Measurements from ENCODE around the gene GOLGA8O.
"Not testable (repeated sequence)": the region's sequence is repeated elsewhere in the genome, so short reads cannot be mapped to it uniquely, and the experiment has no call there.

DNA sequence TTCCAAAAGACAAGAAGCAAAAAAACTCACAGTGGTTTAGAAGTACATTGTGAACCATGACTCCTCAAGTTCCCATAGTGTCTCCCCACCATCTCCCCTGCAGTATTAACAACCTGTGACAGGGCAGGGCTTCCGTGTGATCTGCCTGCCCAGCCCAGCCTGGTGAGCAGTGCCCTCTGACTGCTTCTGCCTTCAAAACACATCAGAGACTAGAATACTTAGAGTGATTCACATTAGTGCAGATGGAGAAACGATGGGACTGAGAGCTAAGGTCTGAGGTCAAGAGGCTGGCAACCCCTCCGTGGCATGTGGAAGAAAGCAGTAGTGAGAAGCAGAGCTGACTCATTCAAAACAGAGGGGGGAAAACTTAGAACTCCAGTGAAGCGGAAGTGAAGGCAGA is 27.8 kb downstream of the GOLGA8O start:
- TF ChIP-seq, protein P1, sequence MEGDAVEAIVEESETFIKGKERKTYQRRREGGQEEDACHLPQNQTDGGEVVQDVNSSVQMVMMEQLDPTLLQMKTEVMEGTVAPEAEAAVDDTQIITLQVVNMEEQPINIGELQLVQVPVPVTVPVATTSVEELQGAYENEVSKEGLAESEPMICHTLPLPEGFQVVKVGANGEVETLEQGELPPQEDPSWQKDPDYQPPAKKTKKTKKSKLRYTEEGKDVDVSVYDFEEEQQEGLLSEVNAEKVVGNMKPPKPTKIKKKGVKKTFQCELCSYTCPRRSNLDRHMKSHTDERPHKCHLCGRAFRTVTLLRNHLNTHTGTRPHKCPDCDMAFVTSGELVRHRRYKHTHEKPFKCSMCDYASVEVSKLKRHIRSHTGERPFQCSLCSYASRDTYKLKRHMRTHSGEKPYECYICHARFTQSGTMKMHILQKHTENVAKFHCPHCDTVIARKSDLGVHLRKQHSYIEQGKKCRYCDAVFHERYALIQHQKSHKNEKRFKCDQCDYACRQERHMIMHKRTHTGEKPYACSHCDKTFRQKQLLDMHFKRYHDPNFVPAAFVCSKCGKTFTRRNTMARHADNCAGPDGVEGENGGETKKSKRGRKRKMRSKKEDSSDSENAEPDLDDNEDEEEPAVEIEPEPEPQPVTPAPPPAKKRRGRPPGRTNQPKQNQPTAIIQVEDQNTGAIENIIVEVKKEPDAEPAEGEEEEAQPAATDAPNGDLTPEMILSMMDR (IDR thresholded peaks at IDR 0.05) = not testable (repeated sequence)
- TF ChIP-seq ZFX (IDR thresholded peaks at IDR 0.05; ENCODE audit: borderline replicate concordance) = not testable (repeated sequence)
